ENCODE measurements around the gene KRTAP5-3.
A peak's percentile ranks its signal among the peaks of the same experiment; 100 is the strongest.

Gene KRTAP5-3

DNA sequence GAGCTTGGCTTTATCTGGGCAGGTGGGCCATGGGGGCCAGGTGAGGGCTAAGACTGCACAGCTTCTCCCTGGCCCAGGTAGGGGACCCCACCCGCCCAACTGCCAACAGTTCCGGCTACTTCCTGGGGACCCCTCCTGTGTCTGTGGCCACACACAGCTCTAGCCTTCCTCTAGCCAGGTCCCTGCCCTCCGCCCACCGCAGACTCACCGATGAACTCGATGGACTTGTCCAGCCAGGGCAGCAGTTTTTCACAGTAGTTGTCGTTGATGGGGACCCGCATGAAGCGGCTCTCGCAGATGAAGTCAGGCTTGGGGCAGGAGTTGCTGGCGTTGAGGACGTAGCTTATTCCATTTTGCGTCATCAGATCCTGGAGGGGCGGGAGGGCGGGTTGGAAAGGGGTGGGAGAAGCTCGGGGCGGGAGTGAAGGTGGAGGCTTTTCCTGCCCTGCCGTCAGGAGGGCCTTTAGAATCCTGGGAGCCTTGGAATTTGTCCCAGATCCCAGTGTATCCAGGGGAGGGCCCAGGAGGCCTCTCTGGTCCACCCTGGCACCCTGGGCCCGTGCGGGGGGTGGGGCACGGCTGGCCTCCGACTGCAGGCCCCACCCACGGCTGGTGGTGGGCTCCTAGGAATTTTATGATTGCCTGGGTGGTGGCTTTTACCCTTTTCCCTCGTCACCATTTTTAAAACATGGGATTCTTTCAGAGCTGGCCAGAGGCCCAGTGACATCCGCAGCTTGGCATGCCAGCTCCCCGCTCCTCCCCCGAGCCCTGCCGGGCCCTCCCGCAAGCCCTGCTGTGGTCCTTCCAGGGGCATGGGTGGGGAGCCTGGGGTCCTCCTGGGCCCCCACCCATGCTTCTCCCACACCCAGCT lies 50.1 kb downstream of the KRTAP5-3 start:
- no peak overlapping the region for H3K18ac ChIP-seq (ENCODE audit: low read depth in 1 of 2, low read length in 2 of 2)
- WGBS: 77% methylated on average over 27 of the region's 29 CpGs
- H2BK12ac ChIP-seq (ENCODE audit: low read length in 2 of 2): no peak overlapping the region
- no peak overlapping the region for H2AFZ ChIP-seq (ENCODE audit: low read depth, low read length)
- no peak overlapping the region for H2BK15ac ChIP-seq (ENCODE audit: low read depth, poor library complexity, severe bottlenecking)
- H3K79me1 ChIP-seq (replicated peaks; ENCODE audit: low read length, poor library complexity, severe bottlenecking): peaks cover 2% of the 10 kb centered on the region
- H3K4ac ChIP-seq (ENCODE audit: low read depth in 1 of 2, low read length in 2 of 2): peak overlapping the region in 1 of 2 experiments; percentile 24
- H2AK5ac ChIP-seq (ENCODE audit: low read length, severe bottlenecking): peak overlapping the region; percentile 47
- H3K14ac ChIP-seq (ENCODE audit: low read length in 2 of 2): no peak overlapping the region
- peaks cover 26% of the 10 kb centered on the region for H3K4me1 ChIP-seq (ENCODE audit: control insufficient read depth, insufficient read depth, low read depth, low read length)
- H3K4me2 ChIP-seq (ENCODE audit: low read length, poor library complexity, severe bottlenecking): no peak overlapping the region
- peaks cover 0 to 23% of the 10 kb centered on the region in 2 experiments for H3K27me3 ChIP-seq (ENCODE audit: control insufficient read depth in 1 of 2, insufficient read depth in 1 of 2, low read length in 2 of 2)
- H4K8ac ChIP-seq (ENCODE audit: low read length): no peak overlapping the region
- H3K27ac ChIP-seq (ENCODE audit: low read length, poor library complexity, severe bottlenecking): peak overlapping the region; percentile 30
- H2BK5ac ChIP-seq (ENCODE audit: low read depth, low read length, poor library complexity, severe bottlenecking): no peak overlapping the region
- no peak overlapping the region for H2BK120ac ChIP-seq (ENCODE audit: low read depth, low read length)
- H3K4me3 ChIP-seq (ENCODE audit: insufficient read depth in 1 of 2, low read depth in 1 of 2, low read length in 2 of 2): no peak overlapping the region
- no peaks in the 10 kb centered on the region for H3K9me3 ChIP-seq (ENCODE audit: control insufficient read depth, low read length)
- peak; percentile 53 for DNase-seq
- H3K23ac ChIP-seq (ENCODE audit: low read length in 2 of 2): no peak overlapping the region
- peak overlapping the region; percentile 63 for H3K9ac ChIP-seq (ENCODE audit: low read length)
- peaks cover 0 to 75% of the 10 kb centered on the region in 2 experiments for H3K36me3 ChIP-seq (ENCODE audit: control insufficient read depth in 1 of 2, insufficient read depth in 2 of 2, low read depth in 1 of 2, low read length in 2 of 2)
- no peak overlapping the region for H4K91ac ChIP-seq (ENCODE audit: low read length)
